Body of pancreas (tissue), 4 donors: ENCODE data around the gene KLHDC7B. TPM values are rescaled to one million over a fixed set of nuclear protein-coding genes. Genes with fewer than 3 reads are reported as not detected.

Experiments used
- ATAC-seq: fragments of 150-250 bp; one replicate; pipeline ENCODE4 v1.9.1; 2016
- DNase-seq, 4 donors: peaks; one replicate each; pipeline ENCODE4 v3.0.0-alpha.2; 2019
- H3K27ac ChIP-seq, 4 donors: fragments of 200-600 bp; sonication (generic); 1 replicate in 3 of 4; 2 replicates in 1 of 4; pipeline versions ENCODE4 v1.5.1 to v1.6.1; 2016 to 2019; ENCODE audit warnings: mild to moderate bottlenecking in 1 of 4, mixed read lengths in 1 of 4, moderate library complexity in 1 of 4
- H3K27me3 ChIP-seq, 2 donors: fragments of 200-600 bp; sonication (generic); one replicate each; pipeline ENCODE4 v1.6.0; 2016; ENCODE audit warnings: mild to moderate bottlenecking in 1 of 2
- H3K36me3 ChIP-seq, 2 donors: fragments of 200-600 bp; sonication (generic); replicated peaks in 1 of 2; 2 replicates each; pipeline ENCODE4 v1.5.1; 2016; ENCODE audit warnings: low read depth in 2 of 2; ENCODE audit not compliant: insufficient read depth in 1 of 2
- H3K4me1 ChIP-seq: fragments of 200-600 bp; sonication (generic); one replicate; pipeline ENCODE4 v1.6.0; 2016
- H3K4me3 ChIP-seq, 2 donors: fragments of 200-600 bp; sonication (generic); 1 replicate in 1 of 2; 2 replicates in 1 of 2; pipeline ENCODE4 v1.5.1; 2016 to 2019
- H3K9me3 ChIP-seq, 3 donors: fragments of 200-600 bp; sonication (generic); 1 replicate in 2 of 3; 2 replicates in 1 of 3; pipeline ENCODE4 v1.5.1; 2016
- CTCF ChIP-seq, 7 experiments: fragments of 450-650 bp in 4 of 7; fragments of 200-600 bp in 3 of 7; sonication (generic) in 3 of 7; IDR thresholded peaks; one replicate each; pipeline ENCODE4 v1.5.1; 2016 to 2019; ENCODE audit warnings: antibody characterized with exemption in 7 of 7
- POLR2A ChIP-seq, 3 donors: fragments of 450-650 bp; IDR thresholded peaks; one replicate each; pipeline ENCODE4 v1.6.1; 2016; ENCODE audit warnings: antibody characterized with exemption in 3 of 3, mild to moderate bottlenecking in 2 of 3
- WGBS, 2 donors: methylation state at CpG; one replicate each; pipeline ENCODE4 v1.1.5; 2017; 5-methylcytosine and 5-hydroxymethylcytosine counted together
- intact Hi-C: fragments of 100-400 bp; cut with DNase I; formaldehyde crosslinking; loops from one replicate; pipeline ENCODE4 v1.15.1; 2023
- total RNA-seq, 2 donors: library from RNA; depleted of rRNA; stranded (reverse); fragments of >200 nt; gene quantifications; one replicate each; pipeline ENCODE4 v1.1.0, GENCODE V29; 2016

The KLHDC7B gene
- total RNA-seq, 2 donors from 2014 or later = not detected

GRCh38 chr22:50550395-50550794 lies 4.7 kb downstream of the KLHDC7B start:
- DNase-seq = no peak
- Histone ChIP-seq H3K4me3 (no peak overlapping the region), H3K27ac (no peak overlapping the region), H3K36me3 (no peaks in the 10 kb centered on the region), H3K27me3 (peaks cover 0 to 23% of the 10 kb centered on the region in 2 donors), H3K4me1 (peaks cover 11% of the 10 kb centered on the region), H3K9me3 (no peaks in the 10 kb centered on the region)
- ATAC-seq = no peak
- intact Hi-C loops = no loop called here
- TF ChIP-seq POLR2A (IDR thresholded peaks at IDR 0.05) = no peak
- no peak for TF ChIP-seq CTCF (IDR thresholded peaks at IDR 0.05)
- 80 to 85% methylated on average over 6 to 8 of the region's 8 CpGs for WGBS, 2 donors

DNA sequence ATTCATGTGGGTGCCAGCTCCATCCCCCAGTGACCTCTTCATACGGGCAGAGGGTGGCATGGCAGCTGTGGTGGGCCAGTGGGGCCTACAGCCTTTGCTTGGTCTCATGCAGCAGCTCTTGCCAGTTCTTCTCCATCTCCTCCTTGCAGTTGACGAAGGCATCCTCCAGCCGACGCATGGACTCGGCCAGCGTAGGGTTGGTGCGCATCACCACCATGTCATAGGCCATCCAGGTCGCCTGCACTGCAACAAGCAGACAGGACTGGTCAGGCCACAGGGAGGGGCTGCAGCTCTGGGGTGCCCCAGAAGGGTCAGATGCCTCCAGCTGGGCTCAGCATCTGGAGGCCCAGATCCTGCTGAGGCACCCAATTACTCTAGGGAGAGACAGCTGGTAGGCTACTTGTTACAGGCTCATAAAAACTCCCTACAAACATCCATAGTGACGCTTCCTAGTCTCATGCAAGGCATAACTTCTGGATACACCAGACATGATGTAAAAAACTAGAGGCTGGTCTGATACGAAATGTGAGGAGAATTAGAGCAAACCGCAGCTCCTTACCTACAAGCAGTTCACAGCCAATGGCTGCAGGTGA lies 5.6 kb downstream of the KLHDC7B start:
- WGBS, 2 donors = 92 to 95% methylated on average over 8 to 11 of the region's 11 CpGs

DNA sequence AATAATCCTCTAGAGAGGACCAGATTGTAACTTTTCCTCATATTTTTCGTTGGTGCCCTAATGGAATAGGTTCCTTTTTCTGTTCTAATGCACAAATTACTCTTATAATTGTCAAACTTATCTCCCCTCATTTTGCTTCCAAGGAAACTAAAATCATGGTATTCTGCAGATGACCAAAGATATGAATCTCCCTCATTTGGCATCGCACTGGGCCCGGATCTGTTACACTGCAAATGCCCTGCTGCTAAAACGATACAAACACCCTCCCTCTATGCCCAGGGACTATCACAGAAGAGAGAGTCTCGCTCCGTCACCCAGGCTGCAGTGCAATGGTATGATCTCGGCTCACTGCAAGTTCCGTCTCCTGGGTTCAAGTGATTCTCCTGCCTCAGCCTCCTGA lies 7.6 kb downstream of the KLHDC7B start:
- no peaks in the 10 kb centered on the region for H3K9me3 ChIP-seq
- no peak for DNase-seq
- 61 to 68% methylated on average over 8 of the region's 8 CpGs for WGBS, 2 donors
- peaks cover 0 to 9% of the 10 kb centered on the region in 2 donors for H3K27me3 ChIP-seq
- no peaks in the 10 kb centered on the region for H3K36me3 ChIP-seq
- ATAC-seq = no peak
- TF ChIP-seq POLR2A (IDR thresholded peaks at IDR 0.05) (no peak), CTCF (IDR thresholded peaks at IDR 0.05) (no peak)
- intact Hi-C loops = no loop called here
- H3K4me3 ChIP-seq = no peak overlapping the region
- H3K4me1 ChIP-seq = peaks cover 9% of the 10 kb centered on the region
- no peak overlapping the region for H3K27ac ChIP-seq

More for the DNA sequence above, 5.6 kb downstream of the KLHDC7B start:
- no peak overlapping the region for H3K27ac ChIP-seq
- DNase-seq (no peak), ATAC-seq (no peak)
- peaks cover 0 to 23% of the 10 kb centered on the region in 2 donors for H3K27me3 ChIP-seq
- no peaks in the 10 kb centered on the region for H3K36me3 ChIP-seq
- no peak for TF ChIP-seq CTCF (IDR thresholded peaks at IDR 0.05)
- no peak for TF ChIP-seq POLR2A (IDR thresholded peaks at IDR 0.05)
- no peak overlapping the region for H3K4me3 ChIP-seq
- peaks cover 11% of the 10 kb centered on the region for H3K4me1 ChIP-seq
- intact Hi-C loops = no loop called here
- H3K9me3 ChIP-seq = no peaks in the 10 kb centered on the region

DNA sequence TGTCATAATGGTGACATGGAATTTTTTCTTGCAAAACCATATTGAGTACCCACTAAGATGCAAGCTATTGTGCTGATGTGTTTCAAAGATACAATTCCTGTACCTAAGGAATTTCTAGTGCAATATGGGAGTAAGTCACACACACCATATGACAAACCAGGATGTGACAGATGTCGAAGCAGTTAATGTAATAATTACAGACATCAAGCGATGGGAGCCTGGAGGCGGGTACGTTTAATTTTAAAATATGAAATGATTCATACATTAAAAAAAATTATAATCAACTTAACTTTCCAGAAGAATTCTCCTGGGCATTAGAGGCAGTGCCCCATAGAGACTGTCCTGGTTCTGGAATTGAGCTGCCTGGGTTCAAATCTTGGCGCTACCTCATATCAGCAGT lies 11.0 kb downstream of the KLHDC7B start:
- intact Hi-C loops = no loop called here
- H3K27ac ChIP-seq = no peak overlapping the region
- 72 to 77% methylated on average over 5 of the region's 5 CpGs for WGBS, 2 donors
- H3K4me1 ChIP-seq = no peaks in the 10 kb centered on the region
- H3K4me3 ChIP-seq = no peak overlapping the region
- no peaks in the 10 kb centered on the region for H3K27me3 ChIP-seq
- DNase-seq (no peak), ATAC-seq (no peak)
- no peaks in the 10 kb centered on the region for H3K9me3 ChIP-seq
- H3K36me3 ChIP-seq = no peaks in the 10 kb centered on the region
- TF ChIP-seq CTCF (IDR thresholded peaks at IDR 0.05) = no peak
- no peak for TF ChIP-seq POLR2A (IDR thresholded peaks at IDR 0.05)

- intact Hi-C loops = no loop called here
- ATAC-seq (no peak), DNase-seq (no peak)
- Histone ChIP-seq H3K36me3 (no peaks in the 10 kb centered on the region), H3K27ac (no peak overlapping the region), H3K27me3 (no peaks in the 10 kb centered on the region), H3K4me1 (peaks cover 16% of the 10 kb centered on the region), H3K9me3 (no peaks in the 10 kb centered on the region), H3K4me3 (no peak overlapping the region)
- TF ChIP-seq POLR2A (IDR thresholded peaks at IDR 0.05) (no peak), CTCF (IDR thresholded peaks at IDR 0.05) (no peak)
- 67 to 80% methylated on average over 3 of the region's 3 CpGs for WGBS, 2 donors
Observed at GRCh38 chr22:50560034-50560433, 14.3 kb downstream of the KLHDC7B start.
